HepG2 (cell line): ENCODE results near the gene CAPRIN2. TPM values are rescaled to one million over a fixed set of nuclear protein-coding genes. Genes with fewer than 3 reads are reported as not detected.

Experiments
- ATAC-seq: fragments of 200-7000 bp; cut with Tn5 transposase; 3 replicates; pipeline ENCODE4 v1.9.1; 2020; ENCODE audit warnings: mild to moderate bottlenecking, moderate library complexity
- BruUV-seq: library from RNA; stranded (reverse); fragments of 400-500 nt; replicated peaks from 2 replicates; lab custom pipeline; 2021; lab: Mats Ljungman, UMichigan
- CTCF ChIA-PET: fragments of 300-600 bp; formaldehyde crosslinking; extraction: SDS; loops from one replicate; lab custom pipeline; 2021; ENCODE audit warnings: low total read pairs, inconsistent platforms, low intra/inter-chr PET ratio; lab: Yijun Ruan, JAX
- POLR2A ChIA-PET: fragments of 350-600 bp; sonication (Branson Sonifier 250); formaldehyde crosslinking; loops from one replicate; lab custom pipeline; 2020; ENCODE audit warnings: antibody characterized with exemption, inconsistent platforms; lab: Yijun Ruan, JAX
- DNase-seq: peaks from one replicate; pipeline ENCODE4 v3.0.0-alpha.2; 2015; ENCODE audit warnings: low spot score
- FAIRE-seq: peaks from 3 replicates; lab custom pipeline; 2011; peaks lifted over from hg19 to GRCh38; lab: Jason Lieb, UNC
- H2AFZ ChIP-seq: one replicate; pipeline ENCODE4 v1.6.1; 2011; ENCODE audit warnings: low read length, inconsistent platforms
- H3K27ac ChIP-seq: fragments of 300-600 bp; 3 replicates; pipeline ENCODE4 v1.8.0; 2011; ENCODE audit warnings: mixed run types, mild to moderate bottlenecking, mixed read lengths, low read length, inconsistent platforms; ENCODE audit not compliant: insufficient read depth; ENCODE audit errors: extremely low read length
- H3K27me3 ChIP-seq, 2 experiments: fragments of 200-600 bp in 1 of 2; 2 replicates in 1 of 2; 3 replicates in 1 of 2; pipeline versions ENCODE4 v1.6.0 to v1.8.0; 2011; ENCODE audit warnings: low read length in 2 of 2, mild to moderate bottlenecking in 2 of 2, moderate library complexity in 2 of 2, inconsistent platforms in 1 of 2; ENCODE audit not compliant: insufficient read depth in 2 of 2, control insufficient read depth in 1 of 2
- H3K36me3 ChIP-seq, 2 experiments: fragments of 200-600 bp in 1 of 2; replicated peaks in 1 of 2; 2 replicates in 1 of 2; 3 replicates in 1 of 2; pipeline versions ENCODE4 v1.5.1 to v1.8.0; 2011; ENCODE audit warnings: low read length in 2 of 2, inconsistent platforms in 1 of 2; ENCODE audit not compliant: insufficient read depth in 2 of 2, control insufficient read depth in 1 of 2
- H3K4me1 ChIP-seq: 2 replicates; pipeline ENCODE4 v1.5.1; 2012; ENCODE audit warnings: low read length, inconsistent platforms; ENCODE audit not compliant: insufficient read depth
- H3K4me2 ChIP-seq: 2 replicates; pipeline ENCODE4 v1.6.0; 2011; ENCODE audit warnings: low read depth, low read length, inconsistent platforms
- H3K4me3 ChIP-seq, 3 experiments: fragments of 200-600 bp in 1 of 3; sonication (generic), shearing (Covaris generic) in 1 of 3; replicated peaks in 1 of 3; 2 replicates each; pipeline ENCODE4 v1.5.1; 2011 to 2016; ENCODE audit warnings: low read length in 3 of 3, inconsistent platforms in 2 of 3, low read depth in 2 of 3, mild to moderate bottlenecking in 2 of 3, control low read depth in 1 of 3, mixed read lengths in 1 of 3; ENCODE audit not compliant: insufficient read depth in 1 of 3
- H3K79me2 ChIP-seq: one replicate; pipeline ENCODE4 v1.6.1; 2011; ENCODE audit warnings: low read length, inconsistent platforms; ENCODE audit not compliant: insufficient read depth
- H3K9ac ChIP-seq: 2 replicates; pipeline ENCODE4 v1.6.0; 2011; ENCODE audit warnings: mild to moderate bottlenecking, low read depth, low read length, inconsistent platforms; ENCODE audit not compliant: insufficient read depth
- H3K9me3 ChIP-seq: 2 replicates; pipeline ENCODE4 v1.5.1; 2012; ENCODE audit warnings: mild to moderate bottlenecking, low read length
- H4K20me1 ChIP-seq: 2 replicates; pipeline ENCODE4 v1.6.0; 2011; ENCODE audit warnings: inconsistent platforms, mild to moderate bottlenecking, low read length, moderate library complexity; ENCODE audit not compliant: insufficient read depth
- GATAD1 ChIP-seq: IDR thresholded peaks from 2 replicates; pipeline ENCODE4 v1.6.1; 2016; ENCODE audit warnings: missing genetic modification reagents, missing compliant biosample characterization
- HNF1B ChIP-seq: sonication (generic); formaldehyde crosslinking; IDR thresholded peaks from 2 replicates; pipeline ENCODE4 v1.5.1; 2020; ENCODE audit warnings: mild to moderate bottlenecking, moderate library complexity, missing genetic modification reagents
- IRF2 ChIP-seq: IDR thresholded peaks from 2 replicates; pipeline ENCODE4 v1.6.1; 2018; ENCODE audit warnings: missing genetic modification reagents, missing compliant biosample characterization
- JUND ChIP-seq: sonication (generic); formaldehyde crosslinking; IDR thresholded peaks from 2 replicates; pipeline ENCODE4 v1.8.0; 2022; ENCODE audit warnings: mild to moderate bottlenecking, missing genetic modification reagents
- KDM3A ChIP-seq: IDR thresholded peaks from 2 replicates; pipeline ENCODE4 v1.6.1; 2018; ENCODE audit warnings: low read depth, missing compliant biosample characterization
- NONO ChIP-seq, 2 experiments: fragments of 450-650 bp in 1 of 2; sonication (generic) in 1 of 2; formaldehyde crosslinking in 1 of 2; IDR thresholded peaks in 1 of 2; conservative IDR thresholded peaks in 1 of 2; 2 replicates each; pipeline versions ENCODE4 v1.6.1 to v1.8.0; 2017 to 2022; ENCODE audit warnings: mild to moderate bottlenecking in 1 of 2, missing genetic modification reagents in 1 of 2, moderate library complexity in 1 of 2
- SRSF4 ChIP-seq: fragments of 200-400 bp; formaldehyde crosslinking; IDR thresholded peaks from one replicate; pipeline ENCODE4 v1.6.1; 2018; ENCODE audit warnings: mild to moderate bottlenecking, low read depth, low read length, moderate library complexity; ENCODE audit not compliant: poor library complexity, severe bottlenecking
- ZGPAT ChIP-seq: IDR thresholded peaks from 2 replicates; pipeline ENCODE4 v1.6.1; 2016; ENCODE audit warnings: mild to moderate bottlenecking
- ZKSCAN8 ChIP-seq: IDR thresholded peaks from 2 replicates; pipeline ENCODE4 v1.6.1; 2016; ENCODE audit warnings: borderline replicate concordance, missing genetic modification reagents, missing compliant biosample characterization
- ZNF431 ChIP-seq: sonication (generic); formaldehyde crosslinking; IDR thresholded peaks from 2 replicates; pipeline ENCODE4 v1.9.0; 2022; ENCODE audit warnings: missing genetic modification reagents, low read depth, mild to moderate bottlenecking, borderline replicate concordance
- ZNF530 ChIP-seq: sonication (generic); formaldehyde crosslinking; IDR thresholded peaks from 2 replicates; pipeline ENCODE4 v1.5.0; 2020; ENCODE audit warnings: low read depth, mild to moderate bottlenecking, missing genetic modification reagents
- WGBS: methylation state at CpG from one replicate; pipeline ENCODE4 v1.1.6; 2017; ENCODE audit warnings: low lambda C conversion rate; 5-methylcytosine and 5-hydroxymethylcytosine counted together
- in situ Hi-C: cut with HindIII; loops from 2 replicates; pipeline ENCODE4 v1.10.0; 2017; ENCODE audit warnings: low pct_unique_long_range_greater_than_20kb; ENCODE audit not compliant: extremely low pct_ligation_motif_present
- intact Hi-C: fragments of 100-400 bp; cut with micrococcal nuclease; formaldehyde crosslinking; loops from one replicate; pipeline ENCODE4 v1.10.0; 2022; ENCODE audit not compliant: unreplicated experiment
- polyA plus RNA-seq, 8 experiments: library from polyadenylated mRNA; depleted of rRNA in 3 of 8; stranded (reverse) in 7 of 8; unstranded in 1 of 8; fragments of >200 nt; fragmentation: Illumina TruSeq in 4 of 8; extraction: Trizol in 4 of 8; gene quantifications; 2 replicates each; pipeline versions ENCODE4 v1.2.1 to v1.2.3, GENCODE V29; 2011 to 2016; ENCODE audit warnings: low read depth in 4 of 8, missing spikeins in 1 of 8, mixed read lengths in 1 of 8; ENCODE audit not compliant: insufficient read depth in 1 of 8
- total RNA-seq, 5 experiments: library from RNA; depleted of rRNA; stranded (reverse); fragments of >200 nt; fragmentation: Illumina TruSeq; extraction: Trizol; gene quantifications; 2 replicates each; pipeline ENCODE4 v1.2.3, GENCODE V29; 2016; ENCODE audit warnings: low read depth in 1 of 5
- TF ChIP-seq, protein P1 (sequence below): sonication (generic); formaldehyde crosslinking; IDR thresholded peaks from 2 replicates; pipeline ENCODE4 v1.5.1; 2020; ENCODE audit warnings: missing genetic modification reagents, mild to moderate bottlenecking, borderline replicate concordance
- TF ChIP-seq, protein P2 (sequence below): sonication (generic); formaldehyde crosslinking; IDR thresholded peaks from 2 replicates; pipeline ENCODE4 v1.4.0; 2020; ENCODE audit warnings: missing genetic modification reagents

The CAPRIN2 gene
- total and polyA plus RNA-seq, 2 of the 13 experiments (the other 11 are each of a cell fraction or from before 2014, with no cell fraction given) = 21.7 to 30.6 TPM

- TF ChIP-seq, protein P1, sequence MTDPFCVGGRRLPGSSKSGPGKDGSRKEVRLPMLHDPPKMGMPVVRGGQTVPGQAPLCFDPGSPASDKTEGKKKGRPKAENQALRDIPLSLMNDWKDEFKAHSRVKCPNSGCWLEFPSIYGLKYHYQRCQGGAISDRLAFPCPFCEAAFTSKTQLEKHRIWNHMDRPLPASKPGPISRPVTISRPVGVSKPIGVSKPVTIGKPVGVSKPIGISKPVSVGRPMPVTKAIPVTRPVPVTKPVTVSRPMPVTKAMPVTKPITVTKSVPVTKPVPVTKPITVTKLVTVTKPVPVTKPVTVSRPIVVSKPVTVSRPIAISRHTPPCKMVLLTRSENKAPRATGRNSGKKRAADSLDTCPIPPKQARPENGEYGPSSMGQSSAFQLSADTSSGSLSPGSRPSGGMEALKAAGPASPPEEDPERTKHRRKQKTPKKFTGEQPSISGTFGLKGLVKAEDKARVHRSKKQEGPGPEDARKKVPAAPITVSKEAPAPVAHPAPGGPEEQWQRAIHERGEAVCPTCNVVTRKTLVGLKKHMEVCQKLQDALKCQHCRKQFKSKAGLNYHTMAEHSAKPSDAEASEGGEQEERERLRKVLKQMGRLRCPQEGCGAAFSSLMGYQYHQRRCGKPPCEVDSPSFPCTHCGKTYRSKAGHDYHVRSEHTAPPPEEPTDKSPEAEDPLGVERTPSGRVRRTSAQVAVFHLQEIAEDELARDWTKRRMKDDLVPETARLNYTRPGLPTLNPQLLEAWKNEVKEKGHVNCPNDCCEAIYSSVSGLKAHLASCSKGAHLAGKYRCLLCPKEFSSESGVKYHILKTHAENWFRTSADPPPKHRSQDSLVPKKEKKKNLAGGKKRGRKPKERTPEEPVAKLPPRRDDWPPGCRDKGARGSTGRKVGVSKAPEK (CRISPR knock-in tag) = no peak
- TF ChIP-seq ZNF431 (no peak), JUND (CRISPR knock-in tag) (no peak)
- TF ChIP-seq, all 625 proteins: peak for 0
Measured at GRCh38 chr12:30757316-30757715, 2.6 kb upstream of the CAPRIN2 start (continued).

DNA sequence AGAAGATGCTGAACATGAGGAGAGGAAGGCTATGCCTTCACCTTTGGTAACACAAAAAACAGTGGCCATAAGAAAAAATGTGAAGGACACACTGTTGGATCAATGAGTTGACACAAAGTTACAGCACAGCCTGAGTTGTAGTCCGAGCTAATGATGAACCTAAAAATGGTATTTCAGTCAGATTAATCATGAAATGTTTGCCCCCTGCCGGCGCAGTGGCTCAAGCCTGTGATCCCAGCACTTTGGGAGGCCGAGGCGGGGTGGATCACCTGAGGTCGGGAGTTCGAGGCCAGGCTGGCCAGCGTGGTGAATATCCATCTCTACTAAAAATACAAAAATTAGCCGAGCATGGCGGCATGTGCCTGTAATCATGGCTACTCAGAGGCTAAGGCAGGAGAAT, 1.3 kb upstream of the CAPRIN2 start:
- WGBS = 39% methylated on average over 10 of the region's 10 CpGs
- H3K79me2 ChIP-seq = peaks cover 27% of the 10 kb centered on the region
- no peaks in the 10 kb centered on the region; a peak in 1 of 5 replicates for H3K27me3 ChIP-seq
- no peaks in the 10 kb centered on the region for H3K9me3 ChIP-seq
- H3K4me3 ChIP-seq = peak overlapping the region in 2 of 3 experiments; percentile 53 to 95; a peak in 3 of 6 replicates
- H3K4me1 ChIP-seq = peaks cover 38% of the 10 kb centered on the region
- no peaks in the 10 kb centered on the region for H4K20me1 ChIP-seq
- H3K4me2 ChIP-seq = peak overlapping the region; percentile 88
- intact Hi-C loops (loop anchor here (1.0 kb wide), 1 partner anchor 61 kb away; the partner anchor contains the start of gene IPO8), in situ Hi-C loops (no loop called here)
- ChIA-PET POLR2A (interaction anchor here (1.5 to 2.9 kb wide), 4 partner anchors 10 to 60 kb away, joined by 3 to 16 read pairs (median 10); partner anchors contain the start of gene IPO8), CTCF (interaction anchor here (0.7 to 1.1 kb wide), 2 partner anchors 40 to 51 kb away, joined by 3 read pairs; no protein-coding TSS in a partner anchor)
- FAIRE-seq (peak; percentile 76), DNase-seq (peak; percentile 48), ATAC-seq (no peak; the same call in 2 of the 3 replicates)
- BruUV-seq = no TSS peak
- no peak overlapping the region for H3K9ac ChIP-seq
- no peak overlapping the region for H2AFZ ChIP-seq
- H3K36me3 ChIP-seq = no peaks in the 10 kb centered on the region
- no peak overlapping the region for H3K27ac ChIP-seq
- TF ChIP-seq HNF1B (CRISPR knock-in tag) = 0 out of 2 replicates have a peak, but pooled peaks have one; percentile 42
- TF ChIP-seq, protein P2, sequence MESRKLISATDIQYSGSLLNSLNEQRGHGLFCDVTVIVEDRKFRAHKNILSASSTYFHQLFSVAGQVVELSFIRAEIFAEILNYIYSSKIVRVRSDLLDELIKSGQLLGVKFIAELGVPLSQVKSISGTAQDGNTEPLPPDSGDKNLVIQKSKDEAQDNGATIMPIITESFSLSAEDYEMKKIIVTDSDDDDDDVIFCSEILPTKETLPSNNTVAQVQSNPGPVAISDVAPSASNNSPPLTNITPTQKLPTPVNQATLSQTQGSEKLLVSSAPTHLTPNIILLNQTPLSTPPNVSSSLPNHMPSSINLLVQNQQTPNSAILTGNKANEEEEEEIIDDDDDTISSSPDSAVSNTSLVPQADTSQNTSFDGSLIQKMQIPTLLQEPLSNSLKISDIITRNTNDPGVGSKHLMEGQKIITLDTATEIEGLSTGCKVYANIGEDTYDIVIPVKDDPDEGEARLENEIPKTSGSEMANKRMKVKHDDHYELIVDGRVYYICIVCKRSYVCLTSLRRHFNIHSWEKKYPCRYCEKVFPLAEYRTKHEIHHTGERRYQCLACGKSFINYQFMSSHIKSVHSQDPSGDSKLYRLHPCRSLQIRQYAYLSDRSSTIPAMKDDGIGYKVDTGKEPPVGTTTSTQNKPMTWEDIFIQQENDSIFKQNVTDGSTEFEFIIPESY (CRISPR knock-in tag) = peak; percentile 86
- TF ChIP-seq ZNF530 (CRISPR knock-in tag) = no peak
- TF ChIP-seq KDM3A (CRISPR knock-in tag) = 0 out of 2 replicates have a peak, but pooled peaks have one; percentile 29
- TF ChIP-seq IRF2 (CRISPR knock-in tag) = peak; percentile 41; the same call in 1 of the 2 replicates
- TF ChIP-seq ZGPAT = peak; percentile 36; the same call in 1 of the 2 replicates
- TF ChIP-seq SRSF4 = no peak
- TF ChIP-seq NONO (IDR thresholded peaks at IDR 0.05) = no peak
- TF ChIP-seq NONO (CRISPR knock-in tag; conservative IDR thresholded peaks at IDR 0.05) = no peak
- 0 out of 2 replicates have a peak, but pooled peaks have one; percentile 36 for TF ChIP-seq ZKSCAN8 (CRISPR knock-in tag)
- no peak for TF ChIP-seq GATAD1 (CRISPR knock-in tag)
